ENCODE measurements around the gene NEDD4L.

NEDD4L gene

DNA sequence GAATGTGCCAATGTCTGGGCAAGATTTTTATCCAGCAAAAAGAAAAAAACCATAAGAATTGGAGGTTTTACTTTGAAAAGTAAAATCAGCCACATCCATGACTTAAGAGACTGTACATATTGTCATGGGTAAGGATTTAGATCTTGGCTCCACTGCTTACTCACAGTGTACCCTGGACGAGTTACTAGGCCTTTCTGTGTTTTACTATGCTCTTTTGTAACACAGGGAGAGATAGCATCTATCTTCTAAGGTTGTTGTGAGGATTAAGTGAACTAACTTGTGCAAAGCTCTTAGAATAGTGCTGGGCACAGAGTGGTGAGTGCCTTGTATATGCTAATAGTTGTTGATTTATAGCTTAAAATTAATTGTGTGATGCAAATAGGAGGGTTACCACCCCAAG is 255.9 kb downstream of the NEDD4L start:
- H3K4me3 ChIP-seq (ENCODE audit: low read depth, low read length): no peak overlapping the region
- TF ChIP-seq ZNF660 (tag by site-specific recombination; IDR thresholded peaks at IDR 0.05) (no peak), ZNF311 (tag by site-specific recombination; IDR thresholded peaks at IDR 0.05; ENCODE audit: borderline replicate concordance) (no peak), ZNF623 (tag by site-specific recombination; IDR thresholded peaks at IDR 0.05) (no peak), ZNF112 (tag by site-specific recombination; IDR thresholded peaks at IDR 0.05) (no peak), KLF7 (tag by site-specific recombination; IDR thresholded peaks at IDR 0.05; ENCODE audit: borderline replicate concordance) (no peak), SP2 (tag by site-specific recombination; IDR thresholded peaks at IDR 0.05) (no peak), ZNF654 (tag by site-specific recombination; IDR thresholded peaks at IDR 0.05; ENCODE audit: low read depth) (no peak), ZNF792 (tag by site-specific recombination; IDR thresholded peaks at IDR 0.05) (no peak), ZBTB20 (tag by site-specific recombination; IDR thresholded peaks at IDR 0.05) (no peak), ZNF10 (tag by site-specific recombination; IDR thresholded peaks at IDR 0.05) (no peak)
- TF ChIP-seq, protein P1, sequence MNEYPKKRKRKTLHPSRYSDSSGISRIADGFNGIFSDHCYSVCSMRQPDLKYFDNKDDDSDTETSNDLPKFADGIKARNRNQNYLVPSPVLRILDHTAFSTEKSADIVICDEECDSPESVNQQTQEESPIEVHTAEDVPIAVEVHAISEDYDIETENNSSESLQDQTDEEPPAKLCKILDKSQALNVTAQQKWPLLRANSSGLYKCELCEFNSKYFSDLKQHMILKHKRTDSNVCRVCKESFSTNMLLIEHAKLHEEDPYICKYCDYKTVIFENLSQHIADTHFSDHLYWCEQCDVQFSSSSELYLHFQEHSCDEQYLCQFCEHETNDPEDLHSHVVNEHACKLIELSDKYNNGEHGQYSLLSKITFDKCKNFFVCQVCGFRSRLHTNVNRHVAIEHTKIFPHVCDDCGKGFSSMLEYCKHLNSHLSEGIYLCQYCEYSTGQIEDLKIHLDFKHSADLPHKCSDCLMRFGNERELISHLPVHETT (tag by site-specific recombination; IDR thresholded peaks at IDR 0.05): no peak
- TF ChIP-seq, protein P2, sequence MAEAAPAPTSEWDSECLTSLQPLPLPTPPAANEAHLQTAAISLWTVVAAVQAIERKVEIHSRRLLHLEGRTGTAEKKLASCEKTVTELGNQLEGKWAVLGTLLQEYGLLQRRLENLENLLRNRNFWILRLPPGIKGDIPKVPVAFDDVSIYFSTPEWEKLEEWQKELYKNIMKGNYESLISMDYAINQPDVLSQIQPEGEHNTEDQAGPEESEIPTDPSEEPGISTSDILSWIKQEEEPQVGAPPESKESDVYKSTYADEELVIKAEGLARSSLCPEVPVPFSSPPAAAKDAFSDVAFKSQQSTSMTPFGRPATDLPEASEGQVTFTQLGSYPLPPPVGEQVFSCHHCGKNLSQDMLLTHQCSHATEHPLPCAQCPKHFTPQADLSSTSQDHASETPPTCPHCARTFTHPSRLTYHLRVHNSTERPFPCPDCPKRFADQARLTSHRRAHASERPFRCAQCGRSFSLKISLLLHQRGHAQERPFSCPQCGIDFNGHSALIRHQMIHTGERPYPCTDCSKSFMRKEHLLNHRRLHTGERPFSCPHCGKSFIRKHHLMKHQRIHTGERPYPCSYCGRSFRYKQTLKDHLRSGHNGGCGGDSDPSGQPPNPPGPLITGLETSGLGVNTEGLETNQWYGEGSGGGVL (tag by site-specific recombination; IDR thresholded peaks at IDR 0.05): no peak
- TF ChIP-seq, protein P3, sequence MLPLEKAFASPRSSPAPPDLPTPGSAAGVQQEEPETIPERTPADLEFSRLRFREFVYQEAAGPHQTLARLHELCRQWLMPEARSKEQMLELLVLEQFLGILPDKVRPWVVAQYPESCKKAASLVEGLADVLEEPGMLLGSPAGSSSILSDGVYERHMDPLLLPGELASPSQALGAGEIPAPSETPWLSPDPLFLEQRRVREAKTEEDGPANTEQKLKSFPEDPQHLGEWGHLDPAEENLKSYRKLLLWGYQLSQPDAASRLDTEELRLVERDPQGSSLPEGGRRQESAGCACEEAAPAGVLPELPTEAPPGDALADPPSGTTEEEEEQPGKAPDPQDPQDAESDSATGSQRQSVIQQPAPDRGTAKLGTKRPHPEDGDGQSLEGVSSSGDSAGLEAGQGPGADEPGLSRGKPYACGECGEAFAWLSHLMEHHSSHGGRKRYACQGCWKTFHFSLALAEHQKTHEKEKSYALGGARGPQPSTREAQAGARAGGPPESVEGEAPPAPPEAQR (tag by site-specific recombination; IDR thresholded peaks at IDR 0.05): no peak
- TF ChIP-seq, protein P4, sequence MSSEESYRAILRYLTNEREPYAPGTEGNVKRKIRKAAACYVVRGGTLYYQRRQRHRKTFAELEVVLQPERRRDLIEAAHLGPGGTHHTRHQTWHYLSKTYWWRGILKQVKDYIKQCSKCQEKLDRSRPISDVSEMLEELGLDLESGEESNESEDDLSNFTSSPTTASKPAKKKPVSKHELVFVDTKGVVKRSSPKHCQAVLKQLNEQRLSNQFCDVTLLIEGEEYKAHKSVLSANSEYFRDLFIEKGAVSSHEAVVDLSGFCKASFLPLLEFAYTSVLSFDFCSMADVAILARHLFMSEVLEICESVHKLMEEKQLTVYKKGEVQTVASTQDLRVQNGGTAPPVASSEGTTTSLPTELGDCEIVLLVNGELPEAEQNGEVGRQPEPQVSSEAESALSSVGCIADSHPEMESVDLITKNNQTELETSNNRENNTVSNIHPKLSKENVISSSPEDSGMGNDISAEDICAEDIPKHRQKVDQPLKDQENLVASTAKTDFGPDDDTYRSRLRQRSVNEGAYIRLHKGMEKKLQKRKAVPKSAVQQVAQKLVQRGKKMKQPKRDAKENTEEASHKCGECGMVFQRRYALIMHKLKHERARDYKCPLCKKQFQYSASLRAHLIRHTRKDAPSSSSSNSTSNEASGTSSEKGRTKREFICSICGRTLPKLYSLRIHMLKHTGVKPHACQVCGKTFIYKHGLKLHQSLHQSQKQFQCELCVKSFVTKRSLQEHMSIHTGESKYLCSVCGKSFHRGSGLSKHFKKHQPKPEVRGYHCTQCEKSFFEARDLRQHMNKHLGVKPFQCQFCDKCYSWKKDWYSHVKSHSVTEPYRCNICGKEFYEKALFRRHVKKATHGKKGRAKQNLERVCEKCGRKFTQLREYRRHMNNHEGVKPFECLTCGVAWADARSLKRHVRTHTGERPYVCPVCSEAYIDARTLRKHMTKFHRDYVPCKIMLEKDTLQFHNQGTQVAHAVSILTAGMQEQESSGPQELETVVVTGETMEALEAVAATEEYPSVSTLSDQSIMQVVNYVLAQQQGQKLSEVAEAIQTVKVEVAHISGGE (tag by site-specific recombination; conservative IDR thresholded peaks at IDR 0.05; ENCODE audit: low read depth): no peak
- TF ChIP-seq, protein P5, sequence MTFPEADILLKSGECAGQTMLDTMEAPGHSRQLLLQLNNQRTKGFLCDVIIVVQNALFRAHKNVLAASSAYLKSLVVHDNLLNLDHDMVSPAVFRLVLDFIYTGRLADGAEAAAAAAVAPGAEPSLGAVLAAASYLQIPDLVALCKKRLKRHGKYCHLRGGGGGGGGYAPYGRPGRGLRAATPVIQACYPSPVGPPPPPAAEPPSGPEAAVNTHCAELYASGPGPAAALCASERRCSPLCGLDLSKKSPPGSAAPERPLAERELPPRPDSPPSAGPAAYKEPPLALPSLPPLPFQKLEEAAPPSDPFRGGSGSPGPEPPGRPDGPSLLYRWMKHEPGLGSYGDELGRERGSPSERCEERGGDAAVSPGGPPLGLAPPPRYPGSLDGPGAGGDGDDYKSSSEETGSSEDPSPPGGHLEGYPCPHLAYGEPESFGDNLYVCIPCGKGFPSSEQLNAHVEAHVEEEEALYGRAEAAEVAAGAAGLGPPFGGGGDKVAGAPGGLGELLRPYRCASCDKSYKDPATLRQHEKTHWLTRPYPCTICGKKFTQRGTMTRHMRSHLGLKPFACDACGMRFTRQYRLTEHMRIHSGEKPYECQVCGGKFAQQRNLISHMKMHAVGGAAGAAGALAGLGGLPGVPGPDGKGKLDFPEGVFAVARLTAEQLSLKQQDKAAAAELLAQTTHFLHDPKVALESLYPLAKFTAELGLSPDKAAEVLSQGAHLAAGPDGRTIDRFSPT (tag by site-specific recombination; IDR thresholded peaks at IDR 0.05): no peak
- ChIA-PET POLR2A (no interaction called here), CTCF (interaction anchor here (0.6 to 1.9 kb wide), 4 partner anchors 17 to 236 kb away, joined by 3 to 5 read pairs (median 4); no protein-coding TSS in a partner anchor)
- H3K9me3 ChIP-seq (ENCODE audit: control insufficient read depth, insufficient read depth, low read depth, low read length): no peaks in the 10 kb centered on the region
- H3K4me1 ChIP-seq (ENCODE audit: control insufficient read depth, insufficient read depth, low read length): peaks cover 11% of the 10 kb centered on the region; the same call in 1 of the 2 replicates
- no peak overlapping the region for H3K27ac ChIP-seq (ENCODE audit: extremely low read depth, low read depth, low read length)
- H3K36me3 ChIP-seq (ENCODE audit: control insufficient read depth in 2 of 2, insufficient read depth in 1 of 2, low read length in 2 of 2): no peaks in the 10 kb centered on the region
